ENCODE results near the gene LZTR1.

The LZTR1 gene

DNA sequence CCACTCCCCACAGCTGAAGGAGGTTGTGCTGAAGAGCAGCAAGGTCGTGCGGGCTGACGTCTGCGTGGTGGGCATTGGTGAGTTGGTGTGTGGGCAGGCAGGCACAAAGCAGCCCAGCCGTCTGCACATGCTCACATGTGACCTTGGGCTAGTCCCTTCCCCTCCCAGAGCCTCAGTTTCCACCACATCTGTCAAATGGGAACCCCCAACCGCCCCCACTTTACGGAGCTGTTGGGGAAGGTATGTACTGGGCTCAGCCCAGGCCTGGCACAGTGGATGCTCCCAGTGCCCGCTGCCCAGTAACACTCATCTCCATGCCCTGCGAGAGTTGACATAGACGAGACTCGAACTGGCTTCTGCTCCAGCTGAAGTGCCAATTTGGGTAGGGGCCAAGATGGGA is 5.1 kb upstream of the LZTR1 start:
- POLR2A ChIA-PET = no interaction called here
- TF ChIP-seq, protein P1, sequence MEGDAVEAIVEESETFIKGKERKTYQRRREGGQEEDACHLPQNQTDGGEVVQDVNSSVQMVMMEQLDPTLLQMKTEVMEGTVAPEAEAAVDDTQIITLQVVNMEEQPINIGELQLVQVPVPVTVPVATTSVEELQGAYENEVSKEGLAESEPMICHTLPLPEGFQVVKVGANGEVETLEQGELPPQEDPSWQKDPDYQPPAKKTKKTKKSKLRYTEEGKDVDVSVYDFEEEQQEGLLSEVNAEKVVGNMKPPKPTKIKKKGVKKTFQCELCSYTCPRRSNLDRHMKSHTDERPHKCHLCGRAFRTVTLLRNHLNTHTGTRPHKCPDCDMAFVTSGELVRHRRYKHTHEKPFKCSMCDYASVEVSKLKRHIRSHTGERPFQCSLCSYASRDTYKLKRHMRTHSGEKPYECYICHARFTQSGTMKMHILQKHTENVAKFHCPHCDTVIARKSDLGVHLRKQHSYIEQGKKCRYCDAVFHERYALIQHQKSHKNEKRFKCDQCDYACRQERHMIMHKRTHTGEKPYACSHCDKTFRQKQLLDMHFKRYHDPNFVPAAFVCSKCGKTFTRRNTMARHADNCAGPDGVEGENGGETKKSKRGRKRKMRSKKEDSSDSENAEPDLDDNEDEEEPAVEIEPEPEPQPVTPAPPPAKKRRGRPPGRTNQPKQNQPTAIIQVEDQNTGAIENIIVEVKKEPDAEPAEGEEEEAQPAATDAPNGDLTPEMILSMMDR (IDR thresholded peaks at IDR 0.05; ENCODE audit: control extremely low read depth, extremely low read depth, low read depth, missing control alignments) = no peak
- CTCF ChIA-PET = interaction anchor here (1.7 to 3.0 kb wide), 2 partner anchors 9 to 15 kb away, joined by 4 to 14 read pairs; no protein-coding TSS in a partner anchor
- no peak for DNase-seq (ENCODE audit: extremely low spot score)

DNA sequence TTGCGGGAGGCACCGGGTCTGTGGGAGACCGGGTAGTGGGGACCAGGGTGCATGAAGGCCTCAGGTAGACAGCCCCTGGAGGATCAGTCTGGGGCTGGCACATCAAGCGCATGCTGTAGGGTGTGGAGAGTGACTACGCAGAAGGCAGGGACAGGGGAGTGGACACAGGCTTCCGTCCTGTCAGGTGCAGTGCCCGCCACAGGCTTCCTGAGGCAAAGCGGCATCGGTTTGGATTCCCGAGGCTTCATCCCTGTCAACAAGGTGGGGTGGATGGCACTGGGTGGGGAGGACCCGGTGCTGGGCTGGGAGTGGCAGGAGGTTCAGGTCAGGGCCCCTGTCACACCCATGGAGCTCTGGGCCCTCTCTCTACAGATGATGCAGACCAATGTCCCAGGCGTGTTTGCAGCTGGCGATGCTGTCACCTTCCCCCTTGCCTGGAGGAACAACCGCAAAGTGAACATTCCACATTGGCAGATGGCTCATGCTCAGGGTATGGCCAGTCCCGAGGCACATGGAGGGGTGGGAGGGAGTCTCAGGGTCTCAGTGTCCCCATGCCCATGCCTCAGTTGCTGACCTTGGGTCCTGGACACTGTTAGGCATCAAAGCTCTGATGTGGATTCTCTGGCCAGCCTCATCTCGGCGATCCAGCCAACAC is 4.5 kb upstream of the LZTR1 start:
- DNase-seq (ENCODE audit: extremely low spot score) = no peak
- CTCF ChIA-PET = interaction anchor here (1.7 to 3.0 kb wide), 3 partner anchors 9 to 19 kb away, joined by 4 to 14 read pairs (median 5); no protein-coding TSS in a partner anchor
- POLR2A ChIA-PET = no interaction called here
- TF ChIP-seq, protein P1 (IDR thresholded peaks at IDR 0.05; ENCODE audit: control extremely low read depth, extremely low read depth, low read depth, missing control alignments) = no peak

DNA sequence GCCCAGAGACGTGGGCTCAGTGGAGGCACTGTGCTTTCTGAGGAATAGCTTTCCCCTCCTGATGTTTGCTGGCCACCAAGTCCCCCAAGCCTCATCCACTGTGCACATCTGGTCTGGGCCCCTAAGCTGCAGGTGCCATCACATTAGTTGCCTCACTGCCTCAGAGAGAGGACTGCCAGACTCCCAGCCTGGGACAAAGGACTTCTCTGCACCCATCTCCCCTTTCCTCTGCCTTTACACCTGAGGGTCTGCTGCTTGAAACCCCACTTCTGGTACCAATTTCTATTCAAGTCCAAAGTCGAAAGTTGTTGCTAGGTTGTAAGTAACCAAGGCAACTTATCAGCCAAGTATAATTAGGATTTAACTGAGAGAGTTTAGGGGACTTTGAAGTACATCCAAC is 3.7 kb upstream of the LZTR1 start:
- TF ChIP-seq, protein P1 (IDR thresholded peaks at IDR 0.05; ENCODE audit: control extremely low read depth, extremely low read depth, low read depth, missing control alignments) = no peak
- DNase-seq (ENCODE audit: extremely low spot score) = no peak
- POLR2A ChIA-PET = no interaction called here
- CTCF ChIA-PET = interaction anchor here (1.7 kb wide), 2 partner anchors 10 to 20 kb away, joined by 4 to 5 read pairs; no protein-coding TSS in a partner anchor

DNA sequence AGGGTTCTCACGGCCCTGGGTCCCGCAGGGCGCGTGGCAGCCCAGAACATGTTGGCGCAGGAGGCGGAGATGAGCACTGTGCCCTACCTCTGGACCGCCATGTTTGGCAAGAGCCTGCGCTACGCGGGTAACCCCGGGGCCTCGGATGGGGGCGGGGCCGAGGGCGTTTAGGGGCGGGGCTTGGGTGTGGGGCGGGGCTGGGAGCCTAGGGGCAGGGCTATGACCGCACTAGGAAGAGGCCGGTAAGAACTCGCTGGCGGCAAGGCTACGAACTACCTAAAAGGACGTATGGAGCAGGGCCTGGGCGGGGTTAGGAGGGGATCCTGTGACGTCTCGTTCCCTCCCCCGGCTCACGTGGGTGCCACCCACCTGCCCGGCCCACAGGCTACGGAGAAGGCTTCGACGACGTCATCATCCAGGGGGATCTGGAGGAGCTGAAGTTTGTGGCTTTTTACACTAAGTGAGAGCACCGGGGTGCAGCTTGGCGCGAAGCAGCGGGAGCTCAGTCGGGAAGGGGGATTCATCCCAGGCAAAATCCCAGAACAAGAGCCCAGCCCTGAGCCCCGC is 2.8 kb upstream of the LZTR1 start:
- DNase-seq (ENCODE audit: extremely low spot score) = peak; percentile 85
- TF ChIP-seq, protein P1 (IDR thresholded peaks at IDR 0.05; ENCODE audit: control extremely low read depth, extremely low read depth, low read depth, missing control alignments) = no peak
- POLR2A ChIA-PET = no interaction called here
- CTCF ChIA-PET = interaction anchor here (1.2 to 1.7 kb wide), 2 partner anchors 21 kb away, joined by 3 to 5 read pairs; no protein-coding TSS in a partner anchor

DNA sequence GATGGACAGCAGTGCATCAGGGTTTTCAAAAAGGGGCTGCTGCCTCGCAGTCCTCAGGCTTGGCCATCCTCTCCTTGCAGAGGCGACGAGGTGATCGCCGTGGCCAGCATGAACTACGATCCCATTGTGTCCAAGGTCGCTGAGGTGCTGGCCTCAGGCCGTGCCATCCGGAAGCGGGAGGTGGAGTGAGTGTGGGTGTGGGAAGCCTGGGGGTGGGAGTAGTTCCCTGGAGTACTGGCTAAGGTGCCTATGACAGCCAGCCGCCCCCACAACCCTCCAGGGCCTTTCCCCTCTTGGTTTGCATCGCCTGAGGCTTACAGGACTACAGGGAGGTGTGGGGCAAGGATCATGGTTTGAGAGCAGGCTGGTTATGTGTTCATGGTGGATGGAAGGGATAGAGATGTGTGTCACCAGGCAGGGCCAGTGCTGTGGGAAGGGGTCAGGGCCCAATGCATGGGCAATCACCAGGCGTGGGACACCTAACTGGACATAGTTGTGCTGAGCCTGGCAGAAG is 2.1 kb upstream of the LZTR1 start:
- POLR2A ChIA-PET = no interaction called here
- CTCF ChIA-PET = interaction anchor here (1.2 to 3.3 kb wide), 3 partner anchors 12 to 22 kb away, joined by 3 to 11 read pairs (median 9); partner anchors contain the start of gene AIFM3

DNA sequence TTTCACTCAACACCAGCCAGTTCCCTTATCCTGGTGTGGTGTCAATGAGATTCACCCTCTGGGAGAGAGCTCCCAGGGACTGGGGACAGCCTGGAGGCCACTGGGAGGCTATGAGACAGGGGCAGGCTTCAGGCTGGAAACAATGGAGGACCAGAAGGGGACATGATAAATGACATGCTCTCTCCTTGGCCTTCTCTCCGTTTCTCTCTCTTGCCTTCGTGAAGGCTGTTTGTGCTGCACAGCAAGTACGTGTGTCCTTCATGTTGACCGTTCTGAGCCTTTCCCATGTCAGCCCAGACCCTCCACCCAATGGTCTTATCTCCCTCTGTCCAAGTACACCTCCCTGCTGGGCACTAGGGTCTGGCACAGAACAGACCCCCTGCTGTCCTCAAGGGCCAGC is 1.6 kb upstream of the LZTR1 start:
- TF ChIP-seq, protein P1 (IDR thresholded peaks at IDR 0.05; ENCODE audit: control extremely low read depth, extremely low read depth, low read depth, missing control alignments) = no peak
- ChIA-PET POLR2A (interaction anchor here (2.2 kb wide), 1 partner anchor 22 kb away, joined by 7 read pairs; the partner anchor contains the start of gene THAP7), CTCF (interaction anchor here (0.9 to 3.3 kb wide), 5 partner anchors 10 to 22 kb away, joined by 3 to 11 read pairs (median 8); partner anchors contain the start of gene AIFM3)
- DNase-seq (ENCODE audit: extremely low spot score) = no peak

More for the DNA sequence above, 2.1 kb upstream of the LZTR1 start:
- DNase-seq (ENCODE audit: extremely low spot score) = no peak
- TF ChIP-seq, protein P1 (IDR thresholded peaks at IDR 0.05; ENCODE audit: control extremely low read depth, extremely low read depth, low read depth, missing control alignments) = no peak

Data from GM10248 (cell line).